GM21723 (cell line): Measurements from ENCODE around the gene SEPTIN5.
"Not testable (repeated sequence)": the region's sequence is repeated elsewhere in the genome, so short reads cannot be mapped to it uniquely, and the experiment has no call there.

Experiments
- ATAC-seq: cut with Tn5 transposase; IDR thresholded peaks from one replicate; pipeline ENCODE4 v1.9.1; 2021; ENCODE audit warnings: mild to moderate bottlenecking, moderate library complexity; ENCODE audit not compliant: unreplicated experiment

SEPTIN5 gene

GRCh38 chr22:19719488-19720021 is 5.3 kb downstream of the SEPTIN5 start:
- no peak for ATAC-seq

- ATAC-seq, result no peak
These were observed 6.0 kb downstream of the SEPTIN5 start for GRCh38 chr22:19720150-19720827.

- no peak for ATAC-seq
These were observed 6.7 kb downstream of the SEPTIN5 start for GRCh38 chr22:19720999-19721329.

- ATAC-seq, result no peak
These were observed 7.3 kb downstream of the SEPTIN5 start for GRCh38 chr22:19721330-19722177.

GRCh38 chr22:19722178-19722981 is 8.1 kb downstream of the SEPTIN5 start:
- no peak for ATAC-seq

GRCh38 chr22:19722982-19723231 is 8.6 kb downstream of the SEPTIN5 start:
- no peak for ATAC-seq

GRCh38 chr22:19723232-19723982 is 9.1 kb downstream of the SEPTIN5 start, which contains the start of gene GP1BB:
GP1BB (plus strand) TSS chr22:19723539; CDS start chr22:19723570, 31 bp downstream.
- no peak for ATAC-seq

- ATAC-seq, result no peak
These were observed 9.9 kb downstream of the SEPTIN5 start for GRCh38 chr22:19723983-19724827.

GRCh38 chr22:19724927-19725661 is 10.8 kb downstream of the SEPTIN5 start:
- no peak for ATAC-seq

- not testable (repeated sequence) for ATAC-seq
These were observed 11.9 kb downstream of the SEPTIN5 start for GRCh38 chr22:19726064-19726788.

GRCh38 chr22:19727310-19728150 is 13.2 kb downstream of the SEPTIN5 start:
- ATAC-seq, result no peak

- no peak for ATAC-seq
These were observed 14.0 kb downstream of the SEPTIN5 start for GRCh38 chr22:19728271-19728670.

GRCh38 chr22:19728836-19729235 is 14.5 kb downstream of the SEPTIN5 start:
- ATAC-seq, result no peak

- no peak for ATAC-seq
These were observed 15.2 kb downstream of the SEPTIN5 start for GRCh38 chr22:19729507-19729906.

- ATAC-seq, result no peak
These were observed 15.9 kb downstream of the SEPTIN5 start for GRCh38 chr22:19730198-19730597.

GRCh38 chr22:19730655-19731360 is 16.5 kb downstream of the SEPTIN5 start:
- ATAC-seq, result no peak
